Gastrocnemius medialis (tissue), 4 donors: ENCODE results near the gene CACNA1C. TPM values are rescaled to one million over a fixed set of nuclear protein-coding genes. Genes with fewer than 3 reads are reported as not detected.

Experiments used
- ATAC-seq, 2 donors: fragments of 150-250 bp; one replicate each; pipeline ENCODE4 v1.9.1; 2016
- DNase-seq, 2 donors: peaks; one replicate each; pipeline ENCODE4 v3.0.0-alpha.2; 2019
- H3K27ac ChIP-seq, 4 donors: fragments of 200-600 bp; sonication (generic); 1 replicate in 1 of 4; 2 replicates in 3 of 4; pipeline ENCODE4 v1.5.1; 2016 to 2018; ENCODE audit warnings: mild to moderate bottlenecking in 2 of 4, moderate library complexity in 1 of 4
- H3K27me3 ChIP-seq, 3 donors: fragments of 200-600 bp; sonication (generic) in 2 of 3; 1 replicate in 1 of 3; 2 replicates in 2 of 3; pipeline versions ENCODE4 v1.5.1 to v1.6.0; 2016 to 2019; ENCODE audit warnings: mild to moderate bottlenecking in 1 of 3, moderate library complexity in 1 of 3
- H3K36me3 ChIP-seq, 2 donors: fragments of 200-600 bp; sonication (generic) in 1 of 2; one replicate each; pipeline ENCODE4 v1.5.1; 2017 to 2018
- H3K4me1 ChIP-seq, 2 donors: fragments of 200-600 bp; sonication (generic) in 1 of 2; one replicate each; pipeline ENCODE4 v1.5.1; 2016 to 2017; ENCODE audit warnings: mild to moderate bottlenecking in 2 of 2
- H3K4me3 ChIP-seq, 4 donors: fragments of 200-600 bp; sonication (generic) in 3 of 4; 1 replicate in 1 of 4; 2 replicates in 3 of 4; pipeline ENCODE4 v1.5.1; 2016 to 2019; ENCODE audit warnings: mild to moderate bottlenecking in 2 of 4
- H3K9me3 ChIP-seq, 3 donors: fragments of 200-600 bp; sonication (generic) in 2 of 3; 1 replicate in 1 of 3; 2 replicates in 2 of 3; pipeline ENCODE4 v1.5.1; 2016 to 2019
- CTCF ChIP-seq, 5 experiments: fragments of 450-650 bp in 3 of 5; fragments of 200-600 bp in 2 of 5; sonication (generic) in 2 of 5; IDR thresholded peaks in 4 of 5; conservative IDR thresholded peaks in 1 of 5; 1 replicate in 4 of 5; 2 replicates in 1 of 5; pipeline ENCODE4 v1.5.1; 2016 to 2019; ENCODE audit warnings: antibody characterized with exemption in 5 of 5, mild to moderate bottlenecking in 3 of 5, moderate library complexity in 3 of 5
- POLR2A ChIP-seq, 2 donors: fragments of 450-650 bp; IDR thresholded peaks; one replicate each; pipeline ENCODE4 v1.6.1; 2017; ENCODE audit warnings: antibody characterized with exemption in 2 of 2, mild to moderate bottlenecking in 2 of 2, moderate library complexity in 2 of 2
- in situ Hi-C, 4 donors: fragments of 200-750 bp; cut with MboI; loops; one replicate each; pipeline versions ENCODE4 v1.15.0 to v1.8.0; 2017; ENCODE audit warnings: low sequenced_read_pairs in 4 of 4
- intact Hi-C: fragments of 100-400 bp; cut with DNase I; formaldehyde crosslinking; loops from one replicate; pipeline ENCODE4 v1.15.1; 2023; ENCODE audit warnings: low total_unique reads
- total RNA-seq, 4 donors: library from RNA; depleted of rRNA; stranded (reverse); fragments of >200 nt; gene quantifications; one replicate each; pipeline versions ENCODE4 v1.1.0 to v1.2.3, GENCODE V29; 2016

CACNA1C gene
- total RNA-seq, 4 donors from 2014 or later = 0.80 to 1.8 (median 0.91) TPM

GRCh38 chr12:2453076-2453760 lies 400.4 kb downstream of the CACNA1C start:
- ATAC-seq = no peak
- in situ Hi-C loops = no loop called here
- Histone ChIP-seq H3K9me3 (no peaks in the 10 kb centered on the region), H3K27me3 (no peaks in the 10 kb centered on the region), H3K27ac (no peak overlapping the region), H3K36me3 (no peaks in the 10 kb centered on the region), H3K4me1 (no peaks in the 10 kb centered on the region), H3K4me3 (no peak overlapping the region)
- no peak for TF ChIP-seq CTCF (IDR thresholded peaks at IDR 0.05 in 4 of 5, conservative IDR thresholded peaks at IDR 0.05 in 1 of 5)
- no peak for TF ChIP-seq POLR2A (IDR thresholded peaks at IDR 0.05)
- no peak for DNase-seq
- intact Hi-C loops = no loop called here

- Histone ChIP-seq H3K4me3 (no peak overlapping the region), H3K27ac (no peak overlapping the region), H3K9me3 (no peaks in the 10 kb centered on the region), H3K27me3 (no peaks in the 10 kb centered on the region), H3K36me3 (no peaks in the 10 kb centered on the region), H3K4me1 (no peaks in the 10 kb centered on the region)
- intact Hi-C loops = no loop called here
- in situ Hi-C loops = no loop called here
- ATAC-seq = no peak
- no peak for DNase-seq
- TF ChIP-seq CTCF (IDR thresholded peaks at IDR 0.05 in 4 of 5, conservative IDR thresholded peaks at IDR 0.05 in 1 of 5) (no peak), POLR2A (IDR thresholded peaks at IDR 0.05) (no peak)
Observed at GRCh38 chr12:2453761-2454090, 400.9 kb downstream of the CACNA1C start.

- intact Hi-C loops (no loop called here), in situ Hi-C loops (no loop called here)
- TF ChIP-seq POLR2A (IDR thresholded peaks at IDR 0.05) (no peak), CTCF (IDR thresholded peaks at IDR 0.05 in 4 of 5, conservative IDR thresholded peaks at IDR 0.05 in 1 of 5) (no peak)
- Histone ChIP-seq H3K36me3 (no peaks in the 10 kb centered on the region), H3K4me3 (no peak overlapping the region), H3K27ac (no peak overlapping the region), H3K4me1 (no peaks in the 10 kb centered on the region), H3K27me3 (no peaks in the 10 kb centered on the region), H3K9me3 (no peaks in the 10 kb centered on the region)
- ATAC-seq (no peak), DNase-seq (no peak)
Observed at GRCh38 chr12:2454601-2455177, 401.9 kb downstream of the CACNA1C start.

GRCh38 chr12:2455410-2455809 lies 402.6 kb downstream of the CACNA1C start:
- ATAC-seq = no peak

More at GRCh38 chr12:2455410-2455809, 402.6 kb downstream of the CACNA1C start:
- TF ChIP-seq POLR2A (IDR thresholded peaks at IDR 0.05) (no peak), CTCF (IDR thresholded peaks at IDR 0.05 in 4 of 5, conservative IDR thresholded peaks at IDR 0.05 in 1 of 5) (no peak)
- DNase-seq = no peak
- no peak overlapping the region for H3K4me3 ChIP-seq
- intact Hi-C loops (no loop called here), in situ Hi-C loops (no loop called here)
- H3K36me3 ChIP-seq = no peaks in the 10 kb centered on the region
- no peak overlapping the region for H3K27ac ChIP-seq
- H3K4me1 ChIP-seq = no peaks in the 10 kb centered on the region
- H3K9me3 ChIP-seq = no peaks in the 10 kb centered on the region
- H3K27me3 ChIP-seq = no peaks in the 10 kb centered on the region
